HepG2 (cell line): ENCODE data around the gene MTA1. TPM values are rescaled to one million over a fixed set of nuclear protein-coding genes. Genes with fewer than 3 reads are reported as not detected.

Experiments
- AGO1 ChIP-seq: fragments of 200-400 bp; formaldehyde crosslinking; IDR thresholded peaks from 2 replicates; pipeline ENCODE4 v1.6.1; 2017; ENCODE audit warnings: mild to moderate bottlenecking, low read depth, low read length, moderate library complexity; ENCODE audit not compliant: poor library complexity, severe bottlenecking
- DPF2 ChIP-seq: sonication (generic); formaldehyde crosslinking; IDR thresholded peaks from 2 replicates; pipeline ENCODE4 v1.4.0; 2020; ENCODE audit warnings: mild to moderate bottlenecking, low read depth, missing genetic modification reagents, borderline replicate concordance
- DR1 ChIP-seq: sonication (generic); formaldehyde crosslinking; IDR thresholded peaks from 2 replicates; pipeline ENCODE4 v1.8.0; 2021; ENCODE audit warnings: mild to moderate bottlenecking, missing genetic modification reagents, inconsistent platforms
- EED ChIP-seq: sonication (generic); formaldehyde crosslinking; IDR thresholded peaks from 2 replicates; pipeline ENCODE4 v1.5.0; 2020; ENCODE audit warnings: mild to moderate bottlenecking, missing genetic modification reagents
- FOXC1 ChIP-seq: sonication (generic); formaldehyde crosslinking; IDR thresholded peaks from 2 replicates; pipeline ENCODE4 v1.8.0; 2022; ENCODE audit warnings: mild to moderate bottlenecking, missing genetic modification reagents, borderline replicate concordance
- HDAC1 ChIP-seq: sonication (generic); formaldehyde crosslinking; IDR thresholded peaks from 2 replicates; pipeline ENCODE4 v1.5.1; 2020; ENCODE audit warnings: mild to moderate bottlenecking, missing genetic modification reagents
- ISX ChIP-seq: sonication (generic); formaldehyde crosslinking; conservative IDR thresholded peaks from 2 replicates; pipeline ENCODE4 v1.5.0; 2020; ENCODE audit warnings: missing genetic modification reagents
- KAT8 ChIP-seq: IDR thresholded peaks from 2 replicates; pipeline ENCODE4 v1.6.1; 2016; ENCODE audit warnings: missing genetic modification reagents, missing compliant biosample characterization
- KDM3A ChIP-seq: IDR thresholded peaks from 2 replicates; pipeline ENCODE4 v1.6.1; 2018; ENCODE audit warnings: low read depth, missing compliant biosample characterization
- MIXL1 ChIP-seq: IDR thresholded peaks from 2 replicates; pipeline ENCODE4 v1.6.1; 2016
- MXI1 ChIP-seq: IDR thresholded peaks from 3 replicates; pipeline ENCODE4 v1.6.1; 2012; ENCODE audit warnings: low read depth, low read length, inconsistent platforms, borderline replicate concordance
- POGZ ChIP-seq: sonication (generic); formaldehyde crosslinking; IDR thresholded peaks from 2 replicates; pipeline ENCODE4 v1.4.0; 2020; ENCODE audit warnings: mild to moderate bottlenecking, missing genetic modification reagents
- SMARCC2 ChIP-seq: fragments of 450-650 bp; IDR thresholded peaks from 2 replicates; pipeline ENCODE4 v1.6.1; 2017; ENCODE audit warnings: antibody characterized with exemption, mild to moderate bottlenecking
- THYN1 ChIP-seq: sonication (generic); formaldehyde crosslinking; IDR thresholded peaks from 2 replicates; pipeline ENCODE4 v1.8.1; 2023; ENCODE audit warnings: low read depth, mild to moderate bottlenecking, moderate library complexity, missing genetic modification reagents, borderline replicate concordance
- U2AF1 ChIP-seq: fragments of 200-400 bp; formaldehyde crosslinking; optimal IDR thresholded peaks from 2 replicates; pipeline ENCODE3; 2017; ENCODE audit warnings: mild to moderate bottlenecking, low read depth, low read length
- ZC3H13 ChIP-seq: sonication (generic); formaldehyde crosslinking; IDR thresholded peaks from 2 replicates; pipeline ENCODE4 v1.8.1; 2023; ENCODE audit warnings: mild to moderate bottlenecking, missing genetic modification reagents, moderate library complexity
- ZFP1 ChIP-seq: IDR thresholded peaks from 2 replicates; pipeline ENCODE4 v1.6.1; 2016
- ZNF329 ChIP-seq: sonication (generic); formaldehyde crosslinking; IDR thresholded peaks from 2 replicates; pipeline ENCODE4 v1.9.0; 2021; ENCODE audit warnings: low read depth, mild to moderate bottlenecking, missing genetic modification reagents
- ZNF562 ChIP-seq: sonication (generic); formaldehyde crosslinking; IDR thresholded peaks from 2 replicates; pipeline ENCODE4 v1.8.0; 2022; ENCODE audit warnings: missing genetic modification reagents, borderline replicate concordance
- ZNF788 ChIP-seq: sonication (generic); formaldehyde crosslinking; IDR thresholded peaks from 2 replicates; pipeline ENCODE4 v1.5.0; 2020; ENCODE audit warnings: mild to moderate bottlenecking, missing genetic modification reagents, borderline replicate concordance
- ZNF790 ChIP-seq: sonication (generic); formaldehyde crosslinking; IDR thresholded peaks from 2 replicates; pipeline ENCODE4 v1.8.0; 2022; ENCODE audit warnings: missing genetic modification reagents, mild to moderate bottlenecking, borderline replicate concordance
- ZNF839 ChIP-seq: sonication (generic); formaldehyde crosslinking; IDR thresholded peaks from 2 replicates; pipeline ENCODE4 v1.4.0; 2020; ENCODE audit warnings: missing genetic modification reagents, mild to moderate bottlenecking, borderline replicate concordance
- polyA plus RNA-seq, 8 experiments: library from polyadenylated mRNA; depleted of rRNA in 3 of 8; stranded (reverse) in 7 of 8; unstranded in 1 of 8; fragments of >200 nt; fragmentation: Illumina TruSeq in 4 of 8; extraction: Trizol in 4 of 8; gene quantifications; 2 replicates each; pipeline versions ENCODE4 v1.2.1 to v1.2.3, GENCODE V29; 2011 to 2016; ENCODE audit warnings: low read depth in 4 of 8, missing spikeins in 1 of 8, mixed read lengths in 1 of 8; ENCODE audit not compliant: insufficient read depth in 1 of 8
- total RNA-seq, 5 experiments: library from RNA; depleted of rRNA; stranded (reverse); fragments of >200 nt; fragmentation: Illumina TruSeq; extraction: Trizol; gene quantifications; 2 replicates each; pipeline ENCODE4 v1.2.3, GENCODE V29; 2016; ENCODE audit warnings: low read depth in 1 of 5
- TF ChIP-seq, protein P1 (sequence below): sonication (generic); formaldehyde crosslinking; IDR thresholded peaks from 2 replicates; pipeline ENCODE4 v1.8.1; 2022; ENCODE audit warnings: mild to moderate bottlenecking, missing genetic modification reagents
- TF ChIP-seq, protein P2 (sequence below): IDR thresholded peaks from 2 replicates; pipeline ENCODE4 v1.6.1; 2012; ENCODE audit warnings: inconsistent platforms
- TF ChIP-seq, protein P3 (sequence below): sonication (generic); formaldehyde crosslinking; IDR thresholded peaks from 2 replicates; pipeline ENCODE4 v1.8.0; 2022; ENCODE audit warnings: missing genetic modification reagents, mild to moderate bottlenecking, inconsistent platforms, borderline replicate concordance
- TF ChIP-seq, protein P4 (sequence below): sonication (generic); formaldehyde crosslinking; IDR thresholded peaks from 2 replicates; pipeline ENCODE4 v1.5.1; 2020; ENCODE audit warnings: mild to moderate bottlenecking, missing genetic modification reagents, borderline replicate concordance

The MTA1 gene
- total and polyA plus RNA-seq, 2 of the 13 experiments (the other 11 are each of a cell fraction or from before 2014, with no cell fraction given): 35.2 to 85.8 TPM

DNA sequence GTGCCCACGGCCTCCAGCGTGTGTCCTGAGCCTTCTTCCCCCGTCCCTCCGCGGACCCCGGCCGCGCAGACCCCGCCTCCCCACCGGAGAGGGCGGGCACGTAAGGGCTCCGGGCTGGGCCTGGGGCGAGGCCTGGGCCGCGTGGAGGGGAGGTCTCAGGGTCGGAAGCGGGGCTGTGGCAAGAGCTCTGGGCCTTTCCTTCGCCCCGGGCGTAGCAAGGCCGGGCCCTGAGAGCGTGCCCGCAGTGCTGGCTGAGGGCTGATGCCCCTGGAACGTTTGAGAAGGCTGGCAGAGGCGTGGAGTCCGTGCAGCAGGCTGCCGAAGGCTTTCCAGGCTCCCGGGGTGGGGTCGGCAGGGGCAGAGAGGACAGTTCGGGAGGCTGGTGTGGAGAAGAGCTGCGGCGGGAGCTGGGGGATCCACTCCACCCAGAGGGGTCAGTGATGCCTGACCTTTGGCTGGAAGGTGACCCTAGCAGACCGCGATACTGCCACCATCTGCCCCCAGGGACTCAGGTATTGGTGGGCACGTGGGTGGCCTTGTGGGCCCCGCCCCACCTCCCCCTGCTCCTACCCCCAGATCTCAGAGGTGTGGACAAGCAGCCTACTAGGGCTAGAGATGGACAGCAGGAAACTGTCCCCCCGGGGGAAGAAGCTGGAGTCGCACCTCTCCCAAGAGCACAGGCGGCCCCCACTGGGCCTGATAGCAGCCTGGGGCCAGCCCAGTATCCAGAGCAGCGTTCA, 20.7 kb upstream of the MTA1 start (continued):
- TF ChIP-seq ZNF790: no peak
- TF ChIP-seq ZNF839 (CRISPR knock-in tag): no peak
- peak; percentile 93 for TF ChIP-seq ZC3H13 (CRISPR knock-in tag)
- no peak for TF ChIP-seq THYN1
- TF ChIP-seq, protein P1, sequence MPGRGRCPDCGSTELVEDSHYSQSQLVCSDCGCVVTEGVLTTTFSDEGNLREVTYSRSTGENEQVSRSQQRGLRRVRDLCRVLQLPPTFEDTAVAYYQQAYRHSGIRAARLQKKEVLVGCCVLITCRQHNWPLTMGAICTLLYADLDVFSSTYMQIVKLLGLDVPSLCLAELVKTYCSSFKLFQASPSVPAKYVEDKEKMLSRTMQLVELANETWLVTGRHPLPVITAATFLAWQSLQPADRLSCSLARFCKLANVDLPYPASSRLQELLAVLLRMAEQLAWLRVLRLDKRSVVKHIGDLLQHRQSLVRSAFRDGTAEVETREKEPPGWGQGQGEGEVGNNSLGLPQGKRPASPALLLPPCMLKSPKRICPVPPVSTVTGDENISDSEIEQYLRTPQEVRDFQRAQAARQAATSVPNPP (CRISPR knock-in tag): no peak
- peak; percentile 67 for TF ChIP-seq KAT8 (CRISPR knock-in tag)
- TF ChIP-seq POGZ (CRISPR knock-in tag): 0 out of 2 replicates have a peak, but pooled peaks have one; percentile 46
- 0 out of 2 replicates have a peak, but pooled peaks have one; percentile 24 for TF ChIP-seq DR1 (CRISPR knock-in tag)
- TF ChIP-seq, protein P2, sequence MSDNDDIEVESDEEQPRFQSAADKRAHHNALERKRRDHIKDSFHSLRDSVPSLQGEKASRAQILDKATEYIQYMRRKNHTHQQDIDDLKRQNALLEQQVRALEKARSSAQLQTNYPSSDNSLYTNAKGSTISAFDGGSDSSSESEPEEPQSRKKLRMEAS: peak; percentile 83
- TF ChIP-seq, protein P3, sequence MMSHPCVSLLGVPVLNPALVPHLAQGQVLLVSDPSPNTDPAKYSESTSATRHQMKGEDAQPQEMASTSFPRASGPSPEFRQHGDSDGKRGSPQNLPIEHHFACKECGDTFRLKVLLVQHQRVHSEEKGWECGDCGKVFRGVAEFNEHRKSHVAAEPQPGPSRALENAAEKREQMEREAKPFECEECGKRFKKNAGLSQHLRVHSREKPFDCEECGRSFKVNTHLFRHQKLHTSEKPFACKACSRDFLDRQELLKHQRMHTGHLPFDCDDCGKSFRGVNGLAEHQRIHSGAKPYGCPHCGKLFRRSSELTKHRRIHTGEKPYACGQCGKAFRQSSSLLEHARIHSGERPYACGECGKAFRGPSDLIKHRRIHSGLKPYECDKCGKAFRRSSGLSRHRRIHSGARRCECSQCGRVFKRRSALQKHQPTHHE (CRISPR knock-in tag): no peak
- no peak for TF ChIP-seq ZNF562 (CRISPR knock-in tag)
- no peak for TF ChIP-seq SMARCC2
- TF ChIP-seq HDAC1 (CRISPR knock-in tag): no peak; the same call in 1 of the 2 replicates
- no peak; the same call in 1 of the 2 replicates for TF ChIP-seq FOXC1
- no peak for TF ChIP-seq AGO1
- TF ChIP-seq, protein P4, sequence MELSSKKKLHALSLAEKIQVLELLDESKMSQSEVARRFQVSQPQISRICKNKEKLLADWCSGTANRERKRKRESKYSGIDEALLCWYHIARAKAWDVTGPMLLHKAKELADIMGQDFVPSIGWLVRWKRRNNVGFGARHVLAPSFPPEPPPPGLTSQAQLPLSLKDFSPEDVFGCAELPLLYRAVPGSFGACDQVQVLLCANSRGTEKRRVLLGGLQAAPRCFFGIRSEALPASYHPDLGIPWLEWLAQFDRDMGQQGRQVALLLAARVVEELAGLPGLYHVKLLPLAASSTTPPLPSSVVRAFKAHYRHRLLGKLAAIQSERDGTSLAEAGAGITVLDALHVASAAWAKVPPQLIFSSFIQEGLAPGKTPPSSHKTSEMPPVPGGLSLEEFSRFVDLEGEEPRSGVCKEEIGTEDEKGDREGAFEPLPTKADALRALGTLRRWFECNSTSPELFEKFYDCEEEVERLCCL (CRISPR knock-in tag): peak; percentile 94
- no peak for TF ChIP-seq DPF2 (CRISPR knock-in tag)
- no peak for TF ChIP-seq U2AF1
- TF ChIP-seq EED (CRISPR knock-in tag): peak; percentile 52; the same call in 1 of the 2 replicates
- TF ChIP-seq ZFP1: no peak
- TF ChIP-seq ISX (CRISPR knock-in tag): no peak
- TF ChIP-seq KDM3A (CRISPR knock-in tag): 0 out of 2 replicates have a peak, but pooled peaks have one; percentile 27
- TF ChIP-seq MXI1: no peak
- TF ChIP-seq MIXL1 (CRISPR knock-in tag): no peak
- TF ChIP-seq ZNF788 (CRISPR knock-in tag): peak; percentile 44
- TF ChIP-seq ZNF329 (CRISPR knock-in tag): no peak
